Epidermal melanocyte (primary cell): ENCODE data around the gene TOGARAM2.
A peak's percentile ranks its signal among the peaks of the same experiment; 100 is the strongest.
"Not testable (repeated sequence)": the region's sequence is repeated elsewhere in the genome, so short reads cannot be mapped to it uniquely, and the experiment has no call there.

Source experiments
- DNase-seq: peaks from one replicate; pipeline ENCODE4 v3.0.0; 2011; ENCODE audit warnings: low spot score; ENCODE audit not compliant: insufficient read length

TOGARAM2 gene

GRCh38 chr2:29072251-29072650 is 91.2 kb downstream of the TOGARAM2 start:
- no peak for DNase-seq

GRCh38 chr2:29072971-29073725 is 92.0 kb downstream of the TOGARAM2 start:
- DNase-seq = no peak

- DNase-seq = no peak
These were observed 92.8 kb downstream of the TOGARAM2 start for GRCh38 chr2:29073933-29074332.

- DNase-seq = no peak
These were observed 93.3 kb downstream of the TOGARAM2 start, which contains the start of gene PCARE for GRCh38 chr2:29074411-29074810. Gene PCARE (minus strand): TSS chr2:29074523. CDS start chr2:29074261, 262 bp downstream.

- peak; percentile 65 for DNase-seq
These were observed 95.0 kb downstream of the TOGARAM2 start for GRCh38 chr2:29075894-29076705.

- DNase-seq = no peak
These were observed 98.8 kb downstream of the TOGARAM2 start for GRCh38 chr2:29079887-29080286.

GRCh38 chr2:29080886-29081743 is 100.0 kb downstream of the TOGARAM2 start:
- no peak for DNase-seq

GRCh38 chr2:29082804-29083495 is 101.9 kb downstream of the TOGARAM2 start:
- DNase-seq = no peak

- no peak for DNase-seq
These were observed 103.5 kb downstream of the TOGARAM2 start for GRCh38 chr2:29084554-29084953.

GRCh38 chr2:29090311-29090710 is 109.2 kb downstream of the TOGARAM2 start:
- DNase-seq = not testable (repeated sequence)

GRCh38 chr2:29096969-29097368 is 115.9 kb downstream of the TOGARAM2 start:
- DNase-seq = no peak

GRCh38 chr2:29097569-29097968 is 116.5 kb downstream of the TOGARAM2 start:
- DNase-seq = no peak

GRCh38 chr2:29100564-29100963 is 119.5 kb downstream of the TOGARAM2 start:
- DNase-seq = no peak
